Activated CD8-positive, alpha-beta memory T cell treated with anti-CD3 and anti-CD28 coated beads, Interleukin-2, amount 50 U/mL, for 4 hours (primary cell): ENCODE results near the gene DNAH12.
"Not testable (repeated sequence)": the region's sequence is repeated elsewhere in the genome, so short reads cannot be mapped to it uniquely, and the experiment has no call there.

Experiments used
- DNase-seq: peaks from one replicate; pipeline ENCODE4 v3.0.0-alpha.2; 2020

DNAH12 gene

DNA sequence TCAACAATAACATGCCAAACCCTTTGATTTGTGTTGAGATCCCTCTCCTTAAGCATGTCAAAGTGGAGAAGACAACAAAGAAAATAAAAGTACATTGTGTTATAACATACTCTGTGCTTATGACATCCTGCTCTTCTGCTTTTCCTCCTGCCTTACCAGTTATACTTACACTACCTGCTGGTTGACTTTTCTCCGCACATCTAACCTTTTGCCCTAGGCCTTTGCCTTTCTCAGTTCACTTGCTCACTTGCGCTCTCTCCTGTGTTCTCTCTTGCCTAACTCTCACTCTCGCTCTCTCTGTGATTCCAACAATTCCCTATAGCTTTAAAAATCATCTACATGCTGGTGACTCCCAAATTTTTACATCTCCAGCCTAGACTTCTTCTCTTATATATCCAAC is 5.7 kb downstream of the DNAH12 start:
- DNase-seq: no peak

DNA sequence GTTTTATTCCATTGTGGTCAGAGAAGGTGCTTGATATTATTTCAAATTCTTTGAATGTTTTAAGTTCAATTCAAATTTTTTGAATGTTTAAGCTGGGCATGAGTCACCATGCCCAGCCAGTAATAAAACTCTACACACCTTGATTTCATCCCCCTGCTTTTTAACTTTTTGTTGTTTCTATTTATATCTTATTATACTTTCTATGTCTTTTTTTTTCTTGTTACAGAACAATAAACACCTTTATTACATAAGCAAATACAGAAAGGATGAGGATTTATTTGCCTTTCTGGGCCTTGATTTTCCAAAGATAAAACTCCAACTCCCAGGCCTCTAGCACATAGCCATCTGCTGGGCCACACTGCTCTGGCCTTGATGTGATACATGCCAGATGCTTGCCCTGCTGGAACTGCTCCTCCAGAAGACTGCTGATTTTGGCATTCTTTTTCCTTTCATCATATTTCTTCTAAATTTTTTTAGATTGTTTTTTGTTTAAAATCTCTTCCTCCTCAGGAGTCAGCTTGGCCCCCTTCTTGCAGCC is 14.0 kb downstream of the DNAH12 start:
- no peak for DNase-seq

DNA sequence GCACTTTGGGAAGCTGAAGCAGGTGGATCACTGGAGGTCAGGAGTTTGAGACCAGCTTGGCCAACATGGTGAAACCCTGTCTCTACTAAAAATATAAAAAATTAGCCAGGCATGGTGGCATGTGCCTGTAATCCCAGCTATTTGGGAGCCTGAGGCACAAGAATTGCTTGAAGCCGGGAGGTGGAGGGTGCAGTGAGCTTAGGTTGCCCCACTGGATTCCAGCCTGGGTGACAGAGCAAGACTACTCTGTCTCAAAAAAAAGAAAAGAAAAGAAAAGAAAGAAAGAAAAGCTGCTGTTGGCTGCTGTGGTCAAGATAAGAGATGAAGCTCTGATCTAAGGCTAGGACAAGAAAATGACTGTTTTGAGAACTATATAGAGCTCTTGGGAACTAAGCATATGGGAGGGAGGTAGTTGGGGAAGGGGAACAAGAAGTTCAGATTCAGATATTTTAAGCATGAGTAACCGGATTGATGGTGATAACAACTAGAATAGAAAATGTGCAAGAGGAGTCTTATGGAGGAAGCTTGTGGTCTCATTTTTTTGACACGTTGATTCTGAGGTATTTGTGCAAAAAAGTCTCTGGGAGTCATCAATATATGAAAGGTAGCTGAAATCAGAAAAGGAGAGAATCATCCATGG is 25.7 kb downstream of the DNAH12 start:
- no peak for DNase-seq

DNA sequence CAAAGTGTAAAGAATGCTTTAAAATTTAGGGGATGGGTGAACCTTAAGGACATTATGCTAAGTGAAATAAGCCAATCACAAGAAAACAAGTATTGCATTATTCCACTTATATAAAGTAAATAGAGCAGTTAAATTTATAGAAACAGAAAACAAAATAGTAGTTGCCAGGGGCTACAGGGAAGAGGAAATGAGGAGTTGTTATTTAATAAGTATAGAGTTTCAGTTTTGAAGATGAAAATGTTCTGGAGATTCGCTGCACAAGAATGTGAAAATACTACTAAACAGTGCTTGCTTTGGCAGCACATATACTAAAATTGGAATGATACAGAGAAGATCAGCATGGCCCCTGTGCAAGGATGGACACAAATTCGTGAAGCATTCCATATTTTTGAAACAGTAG is 32.0 kb downstream of the DNAH12 start:
- no peak for DNase-seq

DNA sequence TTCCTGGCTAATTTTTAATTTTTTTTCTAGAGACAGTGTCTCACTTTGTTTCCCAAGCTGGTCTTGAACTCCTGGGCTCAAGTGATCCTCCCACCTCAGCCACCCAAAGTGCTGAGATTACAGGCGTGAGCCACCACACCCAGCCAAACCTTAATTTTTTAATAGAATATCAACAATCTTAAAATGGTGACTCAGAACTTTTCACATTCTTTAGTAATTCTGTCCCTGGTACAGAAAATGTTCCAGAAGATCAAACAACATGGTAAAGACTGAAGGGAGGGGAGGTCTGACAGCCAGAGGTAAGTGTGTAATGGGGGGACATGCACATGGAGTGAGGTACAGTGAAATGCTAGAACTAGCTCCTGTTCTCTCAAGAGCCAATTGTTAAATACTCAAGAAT is 38.2 kb downstream of the DNAH12 start:
- DNase-seq: no peak

DNA sequence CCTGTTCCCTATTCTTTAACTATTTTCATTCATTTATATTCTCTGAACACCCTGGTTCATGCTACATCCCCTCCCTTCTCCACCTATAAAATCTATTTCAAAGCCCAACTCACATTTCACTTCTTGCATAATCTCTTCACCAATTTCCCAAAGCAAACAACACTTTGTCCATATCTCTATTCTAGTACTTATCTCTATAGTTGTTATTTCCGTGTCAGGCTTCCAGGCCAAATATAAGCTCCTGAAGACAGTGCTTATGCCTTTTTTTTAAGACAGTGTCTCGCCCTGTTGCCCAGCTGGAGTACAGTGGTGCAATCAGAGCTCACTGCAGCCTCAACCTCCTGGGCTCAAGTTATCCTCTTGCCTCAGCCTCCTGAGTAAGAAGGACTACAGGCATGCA is 43.6 kb downstream of the DNAH12 start:
- DNase-seq: no peak

DNA sequence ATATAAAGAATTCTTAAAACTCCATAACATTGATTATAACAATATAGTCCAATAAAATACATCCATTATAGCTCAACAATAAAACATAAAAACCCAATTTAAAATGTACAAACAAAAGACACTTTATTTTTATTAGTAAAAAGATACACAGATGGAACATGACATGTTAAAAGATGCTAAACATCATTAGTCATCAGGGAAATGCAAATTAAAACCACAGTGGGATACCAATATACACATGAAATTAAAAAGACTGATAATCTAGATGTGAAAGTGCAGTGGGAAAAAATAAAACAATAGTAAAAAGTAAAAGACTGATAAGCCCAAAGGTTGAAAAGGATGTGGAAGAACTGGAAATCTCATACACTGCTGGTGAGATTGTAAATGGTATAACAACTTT is 46.2 kb downstream of the DNAH12 start:
- DNase-seq: no peak

DNA sequence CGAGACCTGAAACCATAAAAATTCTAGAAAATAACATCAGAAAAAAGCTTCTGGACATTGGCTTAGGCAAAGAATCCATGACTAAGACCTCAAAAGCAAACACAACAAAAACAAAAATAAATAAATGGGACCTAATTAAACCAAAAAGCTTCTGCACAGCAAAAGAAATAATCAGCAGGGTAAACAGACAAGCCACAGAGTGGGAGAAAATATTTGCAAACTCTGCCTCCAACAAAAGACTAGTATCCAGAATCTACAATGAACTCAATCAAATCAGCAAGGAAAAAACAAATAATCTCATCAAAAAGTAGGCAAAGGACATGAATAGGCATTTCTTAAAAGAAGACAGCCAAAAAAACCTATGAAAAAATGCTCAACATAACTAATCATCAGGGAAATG is 59.6 kb downstream of the DNAH12 start:
- no peak for DNase-seq

DNA sequence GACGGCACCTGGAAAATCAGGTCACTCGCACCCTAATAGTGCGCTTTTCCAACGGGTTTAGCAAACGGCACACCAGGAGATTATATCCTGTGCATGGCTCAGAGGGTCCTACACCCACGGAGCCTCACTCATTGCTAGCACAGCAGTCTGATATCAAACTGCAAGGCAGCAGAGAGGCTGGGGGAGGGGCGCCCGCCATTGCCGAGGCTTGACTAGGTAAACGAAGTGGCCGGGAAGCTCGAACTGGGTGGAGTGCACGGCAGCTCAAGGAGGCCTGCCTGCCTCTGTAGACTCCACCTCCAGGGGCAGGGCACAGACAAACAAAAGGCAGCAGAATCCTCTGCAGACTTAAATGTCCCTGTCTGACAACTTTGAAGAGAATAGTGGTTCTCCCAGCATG is 67.0 kb downstream of the DNAH12 start:
- not testable (repeated sequence) for DNase-seq

DNA sequence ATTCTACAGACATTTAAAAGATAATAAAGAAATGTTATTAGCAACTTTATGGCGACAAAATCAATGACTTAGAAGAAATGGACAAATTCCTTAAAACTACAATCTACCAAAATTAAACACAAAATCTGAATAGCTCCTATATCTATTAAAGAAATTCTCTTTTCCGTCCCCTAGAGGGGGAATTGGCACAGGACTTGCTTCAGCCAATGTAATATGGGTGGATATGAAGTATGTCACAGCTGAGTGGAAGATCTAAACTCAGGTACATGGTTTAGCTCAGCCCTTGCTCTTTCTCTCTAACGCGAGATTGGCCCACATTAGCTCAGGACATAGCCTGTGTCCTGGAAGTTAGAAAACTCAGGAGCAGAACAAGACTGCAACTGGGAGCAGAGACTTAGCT is 79.3 kb downstream of the DNAH12 start:
- DNase-seq: no peak

DNA sequence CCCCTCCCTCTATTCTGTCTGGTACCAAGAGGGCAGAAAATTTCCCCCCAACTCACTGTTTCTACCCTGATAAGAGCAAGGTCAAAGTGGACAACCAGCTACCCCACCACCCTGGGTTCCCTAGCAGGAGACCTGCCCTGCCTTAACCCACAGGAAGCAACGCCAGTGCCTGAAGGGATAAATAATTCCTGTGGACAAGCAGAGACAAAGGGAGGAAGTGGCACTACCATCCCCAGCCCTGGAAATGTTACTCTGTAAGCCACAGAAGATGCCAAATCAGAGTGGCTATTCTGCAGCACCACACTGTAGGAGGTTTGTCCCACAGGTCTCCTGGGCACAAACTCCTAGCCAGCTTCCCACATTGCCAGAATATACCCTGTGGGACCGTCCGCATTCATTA is 80.1 kb downstream of the DNAH12 start:
- no peak for DNase-seq

DNA sequence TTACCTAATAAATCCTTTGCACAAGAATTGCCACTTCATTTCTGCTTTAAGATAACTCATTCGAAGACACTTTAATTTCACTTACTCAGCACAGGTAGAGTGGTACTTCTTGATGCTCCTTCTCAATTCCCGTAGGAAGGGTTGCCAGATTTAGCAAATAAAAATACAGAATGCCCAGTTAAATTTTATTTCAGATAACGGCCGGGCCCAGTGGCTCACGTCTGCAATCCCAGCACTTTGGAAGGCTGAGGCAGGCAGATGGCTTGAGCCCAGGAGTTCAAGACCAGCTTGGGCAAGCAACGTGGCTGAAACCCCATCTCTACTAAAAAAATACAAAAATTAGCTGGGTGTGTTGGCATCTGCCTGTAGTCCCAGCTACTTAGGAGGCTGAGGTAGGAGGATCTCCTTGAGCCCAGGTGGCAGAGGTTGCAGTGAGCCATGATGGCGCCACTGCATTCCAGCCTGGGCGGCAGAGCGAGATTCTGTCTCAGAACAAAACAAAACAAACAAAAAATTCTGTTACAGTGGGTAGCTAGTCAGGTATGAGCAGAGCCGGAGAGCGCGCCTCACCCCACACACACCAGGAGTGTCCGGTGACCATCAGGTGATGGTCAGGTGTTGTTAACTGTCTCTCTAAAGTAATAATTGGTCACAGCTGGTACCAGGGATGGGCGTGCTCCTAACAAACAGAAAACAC is 92.8 kb downstream of the DNAH12 start:
- no peak for DNase-seq

DNA sequence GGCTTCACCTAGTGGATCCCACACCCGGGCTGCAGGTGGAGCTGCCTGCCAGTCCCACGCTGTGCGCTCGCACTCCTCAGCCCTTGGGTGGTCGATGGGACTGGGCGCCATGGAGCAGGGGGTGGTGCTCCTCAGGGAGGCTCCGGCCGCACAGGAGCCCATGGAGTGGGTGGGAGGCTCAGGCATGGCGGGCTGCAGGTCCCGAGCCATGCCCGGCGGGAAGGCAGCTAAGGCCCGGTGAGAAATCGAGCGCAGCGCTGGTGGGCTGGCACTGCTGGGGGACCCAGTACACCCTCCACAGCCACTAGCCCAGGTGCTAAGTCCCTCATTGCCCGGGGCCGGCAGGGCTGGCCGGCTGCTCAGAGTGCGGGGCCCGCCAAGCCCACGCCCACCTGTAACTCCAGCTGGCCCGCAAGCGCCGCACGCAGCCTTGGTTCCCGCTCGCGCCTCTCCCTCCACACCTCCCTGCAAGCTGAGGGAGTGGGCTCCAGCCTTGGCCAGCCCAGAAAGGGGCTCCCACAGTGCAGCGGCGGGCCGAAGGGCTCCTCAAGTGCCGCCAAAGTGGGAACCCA is 94.8 kb downstream of the DNAH12 start:
- DNase-seq: not testable (repeated sequence)

DNA sequence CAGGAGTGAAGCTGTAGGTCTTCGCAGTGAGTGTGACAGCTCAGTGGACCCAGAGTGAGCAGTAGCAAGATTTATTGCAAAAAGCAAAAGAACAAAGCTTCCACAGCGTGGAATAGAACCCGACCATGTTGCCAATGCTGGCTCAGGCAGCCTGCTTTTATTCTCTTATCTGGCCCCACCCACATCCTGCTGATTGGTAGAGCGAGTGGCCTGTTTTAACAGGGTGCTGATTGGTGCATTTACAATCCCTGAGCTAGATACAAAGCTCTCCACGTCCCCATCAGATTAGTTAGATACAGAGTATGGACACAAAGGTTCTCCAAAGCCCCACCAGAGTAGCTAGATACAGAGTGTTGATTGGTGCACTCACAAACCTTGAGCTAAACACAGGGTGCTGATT is 95.7 kb downstream of the DNAH12 start:
- not testable (repeated sequence) for DNase-seq

DNA sequence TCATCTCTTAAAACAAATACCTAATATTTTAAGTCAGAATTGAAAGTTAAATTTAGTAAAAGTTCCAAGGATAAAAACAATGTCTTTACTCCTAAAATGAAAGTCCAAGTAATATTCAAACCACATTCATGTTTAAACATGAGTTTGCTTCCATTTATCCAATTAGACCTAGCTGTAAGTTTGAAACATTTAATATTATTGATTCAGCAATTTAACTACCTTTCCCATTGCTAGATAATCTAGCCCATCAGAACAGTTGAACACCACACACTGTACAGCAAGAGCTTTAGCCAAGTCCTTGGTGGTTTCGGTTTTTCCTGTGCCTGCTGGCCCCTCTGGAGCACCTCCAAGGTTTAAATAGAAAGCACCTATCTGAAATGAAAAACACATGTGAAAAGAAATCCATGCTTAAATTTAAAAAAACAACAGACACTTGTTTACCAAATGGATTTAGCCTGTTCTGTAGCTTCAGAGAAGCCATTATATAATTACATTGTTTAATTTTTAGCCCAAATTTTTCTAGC is 97.8 kb downstream of the DNAH12 start:
- no peak for DNase-seq

DNA sequence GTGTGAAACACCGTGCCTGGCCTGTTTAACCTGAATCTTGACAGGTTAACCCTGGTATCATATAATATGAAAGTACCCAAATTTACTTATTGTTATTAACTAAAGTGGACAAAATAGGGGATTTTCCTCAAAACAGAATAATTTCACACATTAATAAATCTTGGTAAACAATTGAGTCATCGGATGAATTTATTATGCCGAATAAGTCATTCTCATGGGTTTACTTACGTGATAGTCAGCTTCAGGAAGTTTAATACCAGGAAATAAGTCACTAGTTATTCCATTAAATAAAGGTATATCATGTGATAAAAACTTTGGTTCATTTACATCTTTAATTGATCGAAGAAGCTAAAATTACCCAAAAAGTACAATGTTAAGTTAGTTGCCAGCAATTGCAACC is 99.7 kb downstream of the DNAH12 start:
- DNase-seq: no peak

DNA sequence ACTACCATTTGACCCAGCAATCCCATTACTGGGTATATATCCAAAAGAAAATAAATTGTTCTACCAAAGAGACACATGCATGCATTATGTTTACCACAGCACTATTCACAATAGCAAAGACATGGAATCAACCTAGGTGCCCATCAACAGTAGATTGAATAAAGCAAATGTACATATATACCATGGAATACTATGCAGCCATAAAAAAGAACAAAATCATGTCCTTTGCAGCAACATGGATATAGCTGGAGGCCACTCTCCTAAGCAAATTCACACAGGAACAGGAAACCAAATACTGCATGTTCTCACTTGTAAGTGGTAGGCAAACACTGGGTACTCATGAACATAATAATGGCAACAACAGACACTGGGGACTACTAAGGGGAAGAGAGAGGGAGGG is 104.0 kb downstream of the DNAH12 start:
- not testable (repeated sequence) for DNase-seq

DNA sequence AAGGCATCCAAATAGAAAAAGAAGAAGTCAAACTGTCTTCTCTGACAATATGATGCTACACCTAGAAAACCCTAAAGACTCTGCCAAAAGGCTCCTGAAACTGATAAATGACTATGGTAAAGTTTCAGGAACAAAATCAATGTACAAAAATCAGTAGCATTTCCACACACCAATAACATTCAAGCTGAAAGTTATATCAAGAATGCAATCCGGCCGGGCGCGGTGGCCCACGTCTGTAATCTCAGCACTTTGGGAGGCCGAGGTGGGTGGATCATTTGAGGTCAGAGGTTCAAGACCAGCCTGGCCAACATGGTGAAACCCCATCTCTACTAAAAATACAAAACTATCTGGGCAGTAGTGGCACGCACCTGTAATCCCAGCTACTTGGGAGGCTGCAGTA is 105.7 kb downstream of the DNAH12 start:
- not testable (repeated sequence) for DNase-seq

DNA sequence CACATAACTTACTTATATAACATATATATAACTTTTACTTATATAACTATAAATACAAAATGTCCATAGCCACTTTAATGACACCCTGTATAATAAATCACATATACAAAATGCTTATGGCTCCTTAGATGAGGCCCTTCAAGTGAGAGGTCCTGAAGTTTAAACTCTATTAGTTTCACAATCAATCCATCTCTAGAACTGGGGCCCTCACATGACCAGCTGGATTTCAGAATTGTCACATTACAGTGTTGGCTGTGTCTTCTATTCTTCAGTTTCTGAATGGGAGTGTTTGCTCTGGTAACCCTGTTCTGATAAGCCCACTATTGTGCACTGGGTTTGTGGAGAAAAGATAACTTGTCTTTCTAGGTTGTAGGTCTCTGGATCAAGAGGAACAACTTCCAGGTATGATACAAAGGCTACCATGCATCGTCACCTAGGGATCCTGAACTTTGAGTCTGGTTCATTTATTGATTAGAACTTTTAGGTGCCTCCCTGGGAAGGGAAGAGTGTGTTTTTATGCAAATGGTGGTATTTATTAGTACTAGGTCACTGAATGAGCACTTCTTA is 107.9 kb downstream of the DNAH12 start:
- no peak for DNase-seq

DNA sequence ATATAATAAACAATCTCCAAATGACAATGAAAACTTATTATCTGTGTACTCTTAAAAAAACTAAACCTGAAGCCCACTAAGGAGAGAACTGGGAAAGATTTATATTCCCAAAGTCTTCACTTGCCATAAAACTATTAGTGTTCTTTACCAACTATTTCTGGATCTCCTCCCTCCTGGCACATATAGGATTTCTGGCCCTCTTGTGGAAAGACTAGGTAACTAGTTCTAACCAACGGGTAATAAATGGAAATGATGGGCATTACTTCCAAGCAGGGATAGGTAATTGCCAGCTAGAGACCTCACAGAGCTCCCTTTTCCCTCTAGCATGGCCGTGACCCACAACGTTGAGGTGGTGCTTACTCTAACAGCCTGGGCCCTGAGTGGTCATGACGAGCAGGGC is 110.1 kb downstream of the DNAH12 start:
- no peak for DNase-seq

DNA sequence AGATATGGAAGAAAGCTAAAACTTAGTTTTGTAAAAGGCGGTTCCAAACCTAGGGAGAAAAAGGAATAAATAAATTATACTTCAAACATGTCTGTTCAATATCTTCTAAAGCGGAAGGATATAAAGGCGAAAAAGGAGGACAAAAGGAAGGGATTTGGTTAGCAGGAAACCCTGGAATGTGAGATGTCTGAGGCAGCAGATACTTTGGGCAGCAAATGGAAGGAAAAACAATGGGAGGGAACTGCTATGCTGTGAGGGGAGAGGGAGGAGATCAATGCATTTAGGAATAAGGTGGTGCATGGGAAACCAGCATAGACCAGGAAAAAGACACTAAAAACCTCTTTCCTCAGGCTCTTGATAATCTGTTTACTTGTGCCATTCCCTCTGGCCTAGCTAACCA is 120.8 kb downstream of the DNAH12 start:
- no peak for DNase-seq

DNA sequence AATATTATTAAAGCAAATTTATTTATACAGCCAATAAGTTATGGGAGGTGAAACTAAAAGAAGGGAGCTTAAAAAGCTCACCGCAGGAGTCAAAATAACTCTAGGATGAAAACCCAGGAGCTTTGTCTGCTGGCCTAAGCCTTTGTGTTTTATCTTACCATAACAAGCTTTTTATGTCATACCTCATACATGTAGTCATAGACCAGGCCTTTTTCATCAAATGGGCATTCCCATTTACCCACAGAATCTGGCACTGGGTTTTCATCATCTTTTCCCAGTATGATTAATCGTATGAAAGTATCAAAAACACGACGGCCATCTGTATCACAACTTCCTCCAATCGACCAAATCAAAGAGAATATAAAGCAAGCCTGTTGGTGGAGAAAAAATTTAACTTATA is 122.8 kb downstream of the DNAH12 start:
- DNase-seq: no peak

DNA sequence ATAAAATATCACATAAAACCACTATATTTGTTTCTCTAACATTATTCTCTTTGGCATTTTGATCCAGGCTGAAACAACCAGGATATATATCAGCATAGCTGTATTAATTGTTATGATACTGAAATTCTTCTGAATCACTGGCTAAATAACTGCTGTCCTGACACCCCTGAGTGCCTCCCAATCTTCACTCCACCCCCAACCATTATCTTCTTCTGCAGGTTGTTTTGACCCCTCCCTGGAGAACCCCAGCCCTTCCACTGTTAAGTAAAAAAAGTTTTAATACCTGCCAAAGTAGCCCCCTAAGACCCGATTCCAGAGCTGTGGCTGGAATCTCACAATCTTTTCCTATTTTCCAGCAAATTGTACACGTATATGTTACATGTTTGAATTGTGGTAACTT is 124.1 kb downstream of the DNAH12 start:
- no peak for DNase-seq

DNA sequence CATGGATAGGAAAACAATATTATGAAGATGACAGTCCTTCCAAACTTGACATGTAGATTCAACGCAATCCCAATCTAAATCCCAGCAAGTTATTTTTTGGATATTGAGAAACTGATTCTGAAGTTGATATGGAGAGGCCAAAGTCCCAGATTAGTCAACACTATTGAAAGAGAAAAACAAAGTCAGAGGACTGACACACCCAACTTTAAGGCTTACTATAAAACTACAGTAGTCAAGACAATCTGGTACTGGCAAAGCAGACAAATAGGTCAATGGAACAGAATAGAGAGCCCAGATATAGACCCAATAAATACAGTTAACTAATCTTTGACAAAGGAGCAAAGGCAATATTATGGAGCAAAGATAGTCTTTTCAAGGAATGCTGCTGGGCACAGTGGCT is 132.4 kb downstream of the DNAH12 start:
- no peak for DNase-seq
